B cell (primary cell): Measurements from ENCODE around the gene BHLHE41. TPM values are rescaled to one million over a fixed set of nuclear protein-coding genes. Genes with fewer than 3 reads are reported as not detected.

Source experiments
- ATAC-seq: fragments of 200-7000 bp; cut with Tn5 transposase; one replicate; pipeline ENCODE4 v1.10.0; 2021; ENCODE audit warnings: low read depth, mild to moderate bottlenecking, moderate number of reproducible peaks, moderate library complexity
- CTCF ChIA-PET: fragments of 350-600 bp; sonication (Branson Sonifier 250); formaldehyde crosslinking; loops from one replicate; lab custom pipeline; 2021; ENCODE audit warnings: antibody characterized with exemption, inconsistent platforms; lab: Charles Lee
- POLR2A ChIA-PET: fragments of 350-600 bp; sonication (Branson Sonifier 250); formaldehyde crosslinking; loops from one replicate; lab custom pipeline; 2021; ENCODE audit warnings: antibody characterized with exemption; lab: Charles Lee
- DNase-seq: peaks from one replicate; pipeline ENCODE4 v3.0.0; 2013
- H2AFZ ChIP-seq: 2 replicates; pipeline ENCODE4 v1.6.1; 2012; ENCODE audit warnings: mild to moderate bottlenecking, low read depth, low read length; ENCODE audit not compliant: insufficient read depth, poor library complexity, severe bottlenecking
- H3K27ac ChIP-seq, 2 donors: 1 replicate in 1 of 2; 2 replicates in 1 of 2; pipeline ENCODE4 v1.5.1; 2012 to 2013; ENCODE audit warnings: low read length in 2 of 2, mild to moderate bottlenecking in 2 of 2, moderate library complexity in 1 of 2
- H3K27me3 ChIP-seq, 4 experiments: fragments of 200-600 bp in 1 of 4; sonication (generic) in 1 of 4; replicated peaks in 1 of 4; 1 replicate in 2 of 4; 2 replicates in 2 of 4; pipeline versions ENCODE4 v1.6.1 to v1.7.0; 2013 to 2016; ENCODE audit warnings: low read length in 3 of 4, mild to moderate bottlenecking in 2 of 4, mixed read lengths in 1 of 4, moderate library complexity in 1 of 4; ENCODE audit not compliant: insufficient read depth in 4 of 4, control insufficient read depth in 3 of 4; ENCODE audit errors: control extremely low read depth in 1 of 4
- H3K36me3 ChIP-seq, 2 experiments: replicated peaks in 1 of 2; 1 replicate in 1 of 2; 2 replicates in 1 of 2; pipeline versions ENCODE4 v1.6.1 to v1.7.1; 2013; ENCODE audit warnings: low read length in 1 of 2; ENCODE audit not compliant: insufficient read depth in 2 of 2, control insufficient read depth in 1 of 2; ENCODE audit errors: control extremely low read depth in 1 of 2, extremely low read depth in 1 of 2
- H3K4me1 ChIP-seq, 2 donors: fragments of 200-600 bp in 1 of 2; sonication (generic) in 1 of 2; 1 replicate in 1 of 2; 2 replicates in 1 of 2; pipeline versions ENCODE4 v1.5.1 to v1.6.1; 2013 to 2017; ENCODE audit warnings: low read length in 2 of 2; ENCODE audit not compliant: control insufficient read depth in 2 of 2, insufficient read depth in 2 of 2
- H3K4me2 ChIP-seq: replicated peaks from 2 replicates; pipeline ENCODE3; 2012; ENCODE audit warnings: mild to moderate bottlenecking, low read depth, low read length; ENCODE audit not compliant: poor library complexity, severe bottlenecking
- H3K4me3 ChIP-seq, 5 experiments: fragments of 200-600 bp in 1 of 5; sonication (generic) in 1 of 5; 1 replicate in 3 of 5; 2 replicates in 2 of 5; pipeline versions ENCODE4 v1.5.1 to v1.7.0; 2011 to 2016; ENCODE audit warnings: low read length in 4 of 5, mild to moderate bottlenecking in 4 of 5, low read depth in 2 of 5, control low read depth in 1 of 5, moderate library complexity in 1 of 5; ENCODE audit not compliant: insufficient read depth in 1 of 5; ENCODE audit errors: control extremely low read depth in 1 of 5, extremely low read depth in 1 of 5
- H3K79me2 ChIP-seq: fragments of 200-600 bp; sonication (generic); one replicate; pipeline ENCODE4 v1.6.0; 2016; ENCODE audit warnings: low read length; ENCODE audit not compliant: control insufficient read depth, insufficient read depth
- H3K9ac ChIP-seq: fragments of 200-600 bp; sonication (generic); 2 replicates; pipeline ENCODE4 v1.6.1; 2017; ENCODE audit warnings: mild to moderate bottlenecking, low read length, moderate library complexity
- H3K9me3 ChIP-seq, 3 donors: one replicate each; pipeline versions ENCODE4 v1.6.1 to v1.7.1; 2013; ENCODE audit warnings: low read length in 2 of 3; ENCODE audit not compliant: control insufficient read depth in 2 of 3, insufficient read depth in 1 of 3; ENCODE audit errors: control extremely low read depth in 1 of 3
- H4K20me1 ChIP-seq: 2 replicates; pipeline ENCODE4 v1.6.0; 2012; ENCODE audit warnings: mild to moderate bottlenecking, low read length; ENCODE audit not compliant: insufficient read depth, control insufficient read depth, poor library complexity, severe bottlenecking
- H3K27ac Mint-ChIP-seq: one replicate; pipeline ENCODE4 v1.8.0; 2021; ENCODE audit warnings: mixed read lengths
- H3K27me3 Mint-ChIP-seq: one replicate; pipeline ENCODE4 v1.8.0; 2021; ENCODE audit warnings: mixed read lengths
- H3K4me1 Mint-ChIP-seq: one replicate; pipeline ENCODE4 v1.8.0; 2021; ENCODE audit warnings: mixed read lengths
- H3K4me3 Mint-ChIP-seq: one replicate; pipeline ENCODE4 v1.8.0; 2021; ENCODE audit warnings: mixed read lengths
- H3K9me3 Mint-ChIP-seq: one replicate; pipeline ENCODE4 v1.8.0; 2022; ENCODE audit warnings: mixed read lengths; ENCODE audit not compliant: insufficient read depth
- EZH2 ChIP-seq: IDR thresholded peaks from 2 replicates; pipeline ENCODE4 v1.6.1; 2012; ENCODE audit warnings: borderline replicate concordance, low read depth, mild to moderate bottlenecking, moderate library complexity, low read length; ENCODE audit not compliant: insufficient read depth, poor library complexity, severe bottlenecking
- WGBS: methylation state at CpG from one replicate; pipeline ENCODE4 v1.1.5; 2013; ENCODE audit warnings: missing lambda C conversion rate; ENCODE audit not compliant: insufficient coverage; 5-methylcytosine and 5-hydroxymethylcytosine counted together
- intact Hi-C: fragments of 100-400 bp; cut with micrococcal nuclease; formaldehyde crosslinking; loops from one replicate; pipeline ENCODE4 v1.10.0; 2022
- polyA plus RNA-seq: library from polyadenylated mRNA; depleted of rRNA; stranded (reverse); fragments of >200 nt; gene quantifications from 2 replicates; pipeline ENCODE4 v1.2.3, GENCODE V29; 2012
- total RNA-seq, 2 donors: library from RNA; stranded (reverse); fragments of 120-200 nt in 1 of 2; gene quantifications; 1 replicate in 1 of 2; 2 replicates in 1 of 2; pipeline versions ENCODE4 v1.2.3 to v1.2.4, GENCODE V29; 2013 to 2022
- TF ChIP-seq, protein P1 (sequence below): fragments of 200-600 bp; IDR thresholded peaks from one replicate; pipeline ENCODE4 v1.8.0; 2022; ENCODE audit warnings: antibody characterized with exemption, mild to moderate bottlenecking

The BHLHE41 gene
- total and polyA plus RNA-seq, 2 donors (not counting 1 experiment from before 2014, with no cell fraction given) = 12.0 to 57.2 TPM

GRCh38 chr12:26125400-26126339 is 833 bp upstream of the BHLHE41 start:
- Histone ChIP-seq H4K20me1 (no peaks in the 10 kb centered on the region), H3K79me2 (peaks cover 5% of the 10 kb centered on the region), H3K27ac (peak overlapping the region; percentile 67 to 87), H3K4me3 (peak overlapping the region; percentile 45 to 87 (median 74)), H3K9me3 (peaks cover 0 to 3% (median 0%) of the 10 kb centered on the region in 3 donors), H3K4me1 (peaks cover 46 to 49% of the 10 kb centered on the region in 2 donors), H3K27me3 (peaks cover 0 to 14% (median 0%) of the 10 kb centered on the region in 4 experiments), H3K9ac (peak overlapping the region; percentile 85), H3K36me3 (no peaks in the 10 kb centered on the region), H2AFZ (peak overlapping the region; percentile 87), H3K4me2 (peak overlapping the region; percentile 94)
- intact Hi-C loops = loop anchor here (1.0 kb wide), 3 partner anchors 11 to 346 kb away; no protein-coding TSS in a partner anchor
- DNase-seq (peak; percentile 85), ATAC-seq (peak; percentile 36)
- Mint-ChIP-seq H3K4me1 (peaks cover 61% of the 10 kb centered on the region), H3K4me3 (peak overlapping the region; percentile 99), H3K9me3 (no peaks in the 10 kb centered on the region), H3K27me3 (peaks cover 4% of the 10 kb centered on the region), H3K27ac (peak overlapping the region; percentile 98)
- ChIA-PET POLR2A (interaction anchor here (0.6 to 5.5 kb wide), 6 partner anchors 8 to 1074 kb away, joined by 3 to 117 read pairs (median 4); partner anchors contain the start of gene SSPN), CTCF (interaction anchor here (1.4 to 5.8 kb wide), 4 partner anchors 9 to 278 kb away, joined by 3 to 72 read pairs (median 8); no protein-coding TSS in a partner anchor)
- WGBS = under 1% methylated on average over 59 of the region's 66 CpGs
- no peak for TF ChIP-seq EZH2

- H3K27ac ChIP-seq = peak overlapping the region; percentile 63 to 86
- H3K4me1 Mint-ChIP-seq = peaks cover 66% of the 10 kb centered on the region
- no peak for DNase-seq
- peaks cover 0 to 3% (median 0%) of the 10 kb centered on the region in 3 donors for H3K9me3 ChIP-seq
- H3K4me2 ChIP-seq = peak overlapping the region; percentile 94
- peak overlapping the region; percentile 80 for H3K9ac ChIP-seq
- no peak for TF ChIP-seq EZH2
- TF ChIP-seq, protein P1, sequence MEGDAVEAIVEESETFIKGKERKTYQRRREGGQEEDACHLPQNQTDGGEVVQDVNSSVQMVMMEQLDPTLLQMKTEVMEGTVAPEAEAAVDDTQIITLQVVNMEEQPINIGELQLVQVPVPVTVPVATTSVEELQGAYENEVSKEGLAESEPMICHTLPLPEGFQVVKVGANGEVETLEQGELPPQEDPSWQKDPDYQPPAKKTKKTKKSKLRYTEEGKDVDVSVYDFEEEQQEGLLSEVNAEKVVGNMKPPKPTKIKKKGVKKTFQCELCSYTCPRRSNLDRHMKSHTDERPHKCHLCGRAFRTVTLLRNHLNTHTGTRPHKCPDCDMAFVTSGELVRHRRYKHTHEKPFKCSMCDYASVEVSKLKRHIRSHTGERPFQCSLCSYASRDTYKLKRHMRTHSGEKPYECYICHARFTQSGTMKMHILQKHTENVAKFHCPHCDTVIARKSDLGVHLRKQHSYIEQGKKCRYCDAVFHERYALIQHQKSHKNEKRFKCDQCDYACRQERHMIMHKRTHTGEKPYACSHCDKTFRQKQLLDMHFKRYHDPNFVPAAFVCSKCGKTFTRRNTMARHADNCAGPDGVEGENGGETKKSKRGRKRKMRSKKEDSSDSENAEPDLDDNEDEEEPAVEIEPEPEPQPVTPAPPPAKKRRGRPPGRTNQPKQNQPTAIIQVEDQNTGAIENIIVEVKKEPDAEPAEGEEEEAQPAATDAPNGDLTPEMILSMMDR = no peak
- no peaks in the 10 kb centered on the region for H4K20me1 ChIP-seq
- no peaks in the 10 kb centered on the region for H3K9me3 Mint-ChIP-seq
- no peak for ATAC-seq
- WGBS = 10% methylated on average over 5 of the region's 8 CpGs
- H3K4me3 ChIP-seq = peak overlapping the region in 4 of 5 experiments; percentile 51 to 87 (median 74)
- H3K79me2 ChIP-seq = peaks cover 8% of the 10 kb centered on the region
- no peaks in the 10 kb centered on the region for H3K36me3 ChIP-seq
- peaks cover 0 to 14% (median 0%) of the 10 kb centered on the region in 4 experiments for H3K27me3 ChIP-seq
- H3K4me1 ChIP-seq = peaks cover 52 to 54% of the 10 kb centered on the region in 2 donors
- peak overlapping the region; percentile 81 for H2AFZ ChIP-seq
- H3K27me3 Mint-ChIP-seq = peaks cover 4% of the 10 kb centered on the region
- POLR2A ChIA-PET = interaction anchor here (0.7 to 5.5 kb wide), 7 partner anchors 9 to 349 kb away, joined by 3 to 117 read pairs (median 7); partner anchors contain the start of gene SSPN
- peak overlapping the region; percentile 99 for H3K27ac Mint-ChIP-seq
- CTCF ChIA-PET = interaction anchor here (0.9 to 6.5 kb wide), 20 partner anchors 9 to 491 kb away, joined by 3 to 72 read pairs (median 8); partner anchors contain the start of gene SSPN
- intact Hi-C loops = loop anchor here (2.0 to 5.0 kb wide), 6 partner anchors 71 to 889 kb away; partner anchors contain the start of genes FGFR1OP2, INTS13, SSPN and TM7SF3
- H3K4me3 Mint-ChIP-seq = peak overlapping the region; percentile 99
These were observed 1.3 kb downstream of the BHLHE41 start for GRCh38 chr12:26123482-26123980.
